GM18517 (cell line): ENCODE measurements around the gene HRCT1.

ENCODE experiments used
- ATAC-seq: cut with Tn5 transposase; IDR thresholded peaks from one replicate; pipeline ENCODE4 v1.9.1; 2021; ENCODE audit warnings: mild to moderate bottlenecking, moderate library complexity; ENCODE audit not compliant: unreplicated experiment

HRCT1 gene

DNA sequence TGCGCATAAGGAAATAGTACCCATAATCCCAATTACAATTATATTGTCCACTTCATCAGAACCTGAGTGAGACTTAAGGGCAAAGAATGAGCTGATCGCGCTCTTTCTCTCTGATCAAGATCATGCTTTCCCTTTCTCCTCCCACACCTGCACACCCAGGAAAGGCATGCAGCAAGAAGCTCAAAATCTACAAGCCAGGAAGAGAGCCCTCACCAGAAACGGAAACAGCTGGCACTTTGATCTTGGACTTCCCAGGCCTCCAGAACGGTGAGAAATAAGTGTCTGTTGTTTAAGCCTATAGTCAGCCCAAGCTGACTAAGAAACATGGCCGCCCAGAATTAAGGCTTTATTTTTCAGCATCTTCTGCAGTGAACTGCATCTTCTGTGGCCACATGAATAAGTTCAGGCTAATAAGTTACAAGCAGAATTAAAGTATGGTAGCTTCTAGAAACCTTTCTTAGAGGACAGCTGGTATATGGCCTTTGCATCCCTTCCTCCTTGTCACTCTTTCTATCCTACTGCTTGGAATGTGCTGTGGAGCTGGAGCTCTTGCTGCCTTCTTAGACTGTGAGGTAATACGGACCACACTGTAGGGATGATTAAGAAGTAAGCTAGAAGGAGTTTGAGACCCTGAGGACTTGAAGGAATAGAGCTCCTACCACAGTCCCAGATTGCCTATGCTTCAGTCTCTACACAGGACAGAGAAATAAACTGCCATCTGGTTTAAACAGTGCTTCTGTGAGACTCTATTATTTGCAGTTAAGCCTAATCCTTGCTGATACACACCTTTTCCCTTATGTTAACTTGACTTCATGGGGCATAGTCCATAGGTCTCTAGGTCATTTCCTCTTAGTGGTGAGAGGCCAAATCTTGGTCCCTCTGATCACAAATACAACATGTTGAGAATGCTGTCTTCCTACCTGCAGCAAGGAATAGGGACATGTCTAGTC is 34.7 kb downstream of the HRCT1 start:
- ATAC-seq = no peak

DNA sequence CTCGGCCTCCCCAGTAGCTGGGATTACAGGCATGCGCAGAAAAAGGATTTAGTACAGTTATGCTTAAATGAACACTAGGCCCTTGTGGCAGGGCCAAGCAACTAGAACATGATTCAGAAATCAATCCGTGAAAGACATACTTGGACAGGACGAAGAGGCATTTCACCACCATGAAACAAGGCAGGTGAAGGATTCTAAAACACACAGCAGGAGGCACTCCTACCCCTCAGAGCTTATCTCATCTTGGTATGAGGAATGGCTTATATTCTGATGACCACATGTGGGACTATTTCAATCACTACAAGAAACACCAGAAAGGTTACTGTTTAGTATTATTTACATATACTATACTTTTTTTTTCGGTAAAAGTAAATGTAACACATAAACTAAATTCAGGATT is 36.3 kb downstream of the HRCT1 start:
- no peak for ATAC-seq

DNA sequence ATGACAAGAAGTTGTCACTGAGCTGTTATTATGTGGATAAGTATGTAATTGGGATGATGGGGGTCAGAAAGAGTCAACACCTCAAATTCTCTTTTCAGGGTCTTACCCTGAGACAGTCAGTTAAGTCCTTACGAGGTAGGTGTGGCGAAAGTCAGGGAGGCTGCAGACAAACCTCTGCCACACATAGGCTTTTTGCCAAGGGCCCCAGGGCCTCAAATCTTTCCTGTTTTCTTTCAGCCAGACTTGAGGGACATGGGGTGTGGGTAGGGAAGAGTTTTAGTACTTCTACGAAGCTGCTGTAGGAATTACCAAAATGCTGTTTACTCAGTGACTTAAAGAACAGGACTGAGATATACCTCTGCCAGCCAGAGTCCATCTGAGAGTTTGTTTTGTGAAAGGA is 38.2 kb downstream of the HRCT1 start:
- no peak for ATAC-seq

DNA sequence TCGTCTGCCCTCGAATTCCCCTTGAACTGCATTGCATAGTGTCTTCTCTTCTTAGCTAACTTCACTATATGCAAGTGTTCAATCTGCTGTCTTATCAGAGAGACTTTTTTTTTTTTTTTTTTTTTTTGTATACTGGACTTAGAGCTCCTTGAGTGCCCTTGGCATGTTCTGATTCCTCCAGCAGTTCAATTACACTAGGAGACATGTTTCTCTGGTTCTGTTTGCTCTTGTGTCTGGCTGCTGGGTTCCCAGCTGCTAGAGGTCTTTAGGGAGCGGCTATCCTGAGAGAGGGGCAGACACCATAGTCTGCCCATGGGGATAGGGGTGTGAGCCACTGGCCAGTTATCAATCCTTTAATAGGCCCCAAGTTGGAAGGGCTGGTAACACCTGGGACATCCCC is 38.8 kb downstream of the HRCT1 start:
- ATAC-seq = no peak

DNA sequence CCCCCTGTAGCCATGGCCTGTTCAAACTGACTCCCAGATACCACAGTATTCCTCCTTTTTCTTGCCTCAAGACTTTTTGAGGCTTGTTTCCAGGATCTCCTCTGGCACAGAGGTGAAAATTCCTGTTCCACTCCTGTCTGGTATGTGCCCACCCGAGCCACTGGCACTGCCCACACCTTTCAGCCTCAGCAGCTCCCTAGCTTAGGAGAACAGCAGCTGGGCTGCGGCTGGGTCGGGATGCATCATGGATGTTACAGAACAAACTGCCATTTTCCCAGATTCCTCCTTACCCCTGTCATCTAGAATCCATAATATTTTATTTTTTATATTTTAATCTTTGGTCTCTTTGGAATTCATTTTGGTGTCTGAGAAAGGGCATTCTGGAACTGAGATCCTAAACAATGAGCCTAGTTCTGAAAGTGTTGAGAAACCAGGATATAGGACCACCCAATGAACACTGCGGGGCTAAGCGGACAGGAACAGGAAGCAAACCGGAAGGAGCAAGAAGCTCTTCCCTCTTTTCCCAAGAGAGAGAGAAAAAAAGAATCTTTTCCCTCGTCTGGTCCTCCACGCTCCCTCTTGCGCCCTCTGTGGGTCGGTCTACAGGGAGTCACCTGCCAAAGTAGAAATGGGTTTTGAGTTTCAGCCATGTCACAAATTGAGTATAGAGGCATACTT is 39.5 kb downstream of the HRCT1 start:
- no peak for ATAC-seq

DNA sequence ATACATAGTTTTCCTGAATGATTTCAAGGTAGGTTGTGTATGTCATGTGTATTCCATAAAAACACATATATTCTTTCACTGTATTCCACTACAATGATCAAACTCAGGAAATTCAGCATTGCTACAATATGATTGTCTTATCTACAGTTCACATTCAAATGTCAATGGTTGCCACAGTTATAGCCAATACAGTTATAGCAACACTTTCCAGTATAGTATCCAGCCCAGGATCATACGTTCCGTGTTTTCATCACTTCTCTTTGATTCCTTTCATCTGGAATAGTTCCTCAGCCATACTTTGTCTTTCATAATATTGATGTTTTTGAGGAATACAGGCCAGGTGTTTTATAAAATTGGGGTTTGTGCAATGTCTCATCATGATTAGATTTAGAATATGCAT is 42.4 kb downstream of the HRCT1 start:
- ATAC-seq = no peak

DNA sequence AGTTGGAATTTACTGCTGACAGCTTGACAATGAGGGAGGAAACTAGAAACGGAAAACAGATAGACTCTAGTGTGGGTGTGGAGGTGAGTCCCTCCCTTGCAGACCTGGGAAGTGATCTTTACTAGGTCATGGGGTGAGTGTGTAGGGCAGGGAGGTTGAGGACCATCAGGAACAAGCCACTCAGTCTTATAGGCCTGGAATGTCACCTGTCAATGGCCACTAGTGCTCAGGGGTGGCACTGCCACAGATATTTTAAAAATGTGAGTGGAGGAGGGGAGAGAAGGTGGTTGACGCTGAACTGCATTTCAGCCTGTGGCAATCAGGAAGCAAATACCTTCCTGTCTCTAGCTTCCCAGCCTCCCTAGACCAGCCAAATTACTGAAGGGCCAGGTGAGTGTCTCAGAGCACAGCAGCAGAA is 42.9 kb downstream of the HRCT1 start:
- no peak for ATAC-seq

DNA sequence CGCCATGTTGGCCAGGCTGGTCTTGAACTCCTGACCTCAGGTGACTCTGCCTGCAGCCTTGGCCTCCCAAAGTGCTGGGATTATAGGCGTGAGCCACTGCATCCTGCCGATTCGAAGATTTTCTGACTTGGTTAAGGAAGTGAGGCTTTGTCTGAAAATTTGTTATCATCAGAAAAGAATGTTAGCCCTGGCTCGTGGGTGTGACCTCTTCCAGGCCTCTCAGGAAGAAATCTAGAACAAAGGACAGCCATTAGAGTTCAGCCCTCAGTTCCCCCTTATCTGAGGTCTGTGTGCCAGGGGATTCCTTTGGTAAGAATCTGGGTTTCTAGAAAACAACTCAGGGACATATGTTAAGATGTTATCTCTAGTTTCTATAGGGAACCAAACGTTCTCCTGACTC is 45.7 kb downstream of the HRCT1 start:
- ATAC-seq = no peak

DNA sequence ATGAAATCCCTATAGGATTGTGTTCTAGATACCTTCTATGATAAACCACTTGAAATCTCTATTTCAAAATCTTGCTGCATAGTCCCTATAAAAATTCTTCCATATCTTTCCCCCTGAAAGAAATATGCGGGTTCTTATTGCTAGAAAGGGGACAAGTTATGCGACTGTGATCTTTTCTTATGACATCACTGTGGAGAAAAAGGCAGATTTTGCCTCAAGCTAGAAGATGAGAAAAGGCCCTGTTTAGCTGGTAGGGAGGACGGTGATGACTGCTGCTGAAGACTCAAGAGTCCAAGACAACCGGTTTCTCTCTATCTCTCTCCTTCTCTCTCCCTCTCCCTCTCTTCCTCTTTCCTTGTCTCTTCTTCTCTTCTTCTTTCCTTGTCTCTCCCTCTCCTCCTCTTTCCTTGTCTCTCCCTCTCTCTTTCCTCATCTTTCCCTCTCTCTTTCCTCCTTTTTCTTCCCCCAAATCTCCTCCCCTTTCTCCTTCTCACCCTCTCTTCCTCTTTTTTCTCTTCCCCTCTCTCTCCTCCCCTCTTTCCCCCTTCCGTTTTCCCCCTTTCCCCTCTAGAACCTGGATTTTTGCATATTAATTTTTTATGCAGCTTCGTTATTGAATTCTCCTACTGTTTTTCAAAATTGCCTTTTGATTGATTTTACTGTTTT is 46.7 kb downstream of the HRCT1 start:
- no peak for ATAC-seq

DNA sequence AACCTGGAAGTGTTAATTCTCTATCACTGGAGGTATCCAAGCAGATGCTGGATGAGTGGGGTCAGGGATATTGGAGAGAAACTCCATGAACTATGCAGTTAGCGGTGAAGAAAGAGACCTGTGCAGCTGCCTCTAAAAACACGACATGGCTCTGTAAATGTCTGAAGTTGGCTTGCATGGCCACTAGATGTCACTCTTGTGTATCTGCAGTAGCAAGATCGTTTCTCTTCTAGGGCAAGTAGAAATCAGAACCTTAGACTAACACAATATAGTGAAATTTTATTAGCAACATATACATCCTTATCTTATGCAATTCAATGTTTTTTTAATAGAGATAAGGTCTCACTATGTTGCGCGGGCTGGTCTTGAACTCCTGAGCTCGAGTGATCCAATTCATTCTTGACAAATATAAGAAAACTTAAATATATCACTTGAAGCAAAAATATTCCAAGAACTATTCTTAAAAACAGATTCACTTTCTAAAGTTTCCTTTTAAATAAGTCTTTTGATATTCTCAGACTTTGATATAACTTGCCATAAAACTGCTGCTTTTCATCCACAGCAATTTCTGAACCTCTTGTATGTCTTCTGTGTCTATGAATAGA is 49.0 kb downstream of the HRCT1 start:
- no peak for ATAC-seq

DNA sequence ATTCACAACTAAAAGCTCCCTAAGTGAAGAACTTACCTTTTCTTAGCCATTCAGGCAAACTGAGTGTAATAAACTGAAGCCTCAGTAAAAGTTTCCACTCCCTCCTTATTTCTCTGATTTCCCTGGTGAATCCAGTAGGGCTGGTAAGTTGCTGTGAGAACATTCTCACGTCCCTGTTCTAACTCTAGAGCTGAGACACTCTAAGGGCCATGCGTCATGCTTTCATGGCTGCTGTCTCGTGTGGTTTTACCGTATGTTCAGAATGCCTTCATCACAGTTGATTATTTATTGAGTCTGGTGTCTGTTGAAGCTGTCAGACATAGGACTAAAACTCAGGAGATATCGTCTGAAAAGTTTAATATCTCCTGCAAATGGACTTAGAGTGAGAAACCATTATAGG is 50.6 kb downstream of the HRCT1 start:
- ATAC-seq = no peak
